Right forelimb (tissue), 1 donor: ENCODE results near the gene FMO1.
"Not testable (repeated sequence)": the region's sequence is repeated elsewhere in the genome, so short reads cannot be mapped to it uniquely, and the experiment has no call there.

Source experiments
- DNase-seq: peaks from one replicate; pipeline ENCODE4 v3.0.0-alpha.2; 2018

The FMO1 gene

GRCh38 chr1:171248302-171248701 lies at the start of gene FMO1:
Gene FMO1 (plus strand): TSS chr1:171248494. CDS start chr1:171258088, 9,594 bp downstream.
- DNase-seq: no peak

GRCh38 chr1:171204296-171204695 lies 44.0 kb upstream of the FMO1 start:
- DNase-seq: no peak

GRCh38 chr1:171206204-171206977 lies 41.9 kb upstream of the FMO1 start:
- no peak for DNase-seq

- DNase-seq: no peak
Measured at GRCh38 chr1:171206978-171207355, 41.3 kb upstream of the FMO1 start.

GRCh38 chr1:171207377-171207776 lies 40.9 kb upstream of the FMO1 start:
- no peak for DNase-seq

GRCh38 chr1:171210355-171210754 lies 37.9 kb upstream of the FMO1 start:
- no peak for DNase-seq

GRCh38 chr1:171212607-171213351 lies 35.5 kb upstream of the FMO1 start:
- no peak for DNase-seq

- no peak for DNase-seq
Measured at GRCh38 chr1:171213559-171214454, 34.5 kb upstream of the FMO1 start.

GRCh38 chr1:171217658-171218443 lies 30.4 kb upstream of the FMO1 start:
- DNase-seq: no peak

- no peak for DNase-seq
Measured at GRCh38 chr1:171218661-171219060, 29.6 kb upstream of the FMO1 start.

GRCh38 chr1:171219346-171220080 lies 28.8 kb upstream of the FMO1 start:
- DNase-seq: no peak

GRCh38 chr1:171220081-171220420 lies 28.2 kb upstream of the FMO1 start:
- DNase-seq: no peak

- DNase-seq: peak; percentile 85
Measured at GRCh38 chr1:171220581-171221054, 27.7 kb upstream of the FMO1 start.

- DNase-seq: no peak
Measured at GRCh38 chr1:171221665-171222591, 26.4 kb upstream of the FMO1 start.

GRCh38 chr1:171222936-171223335 lies 25.4 kb upstream of the FMO1 start:
- DNase-seq: no peak

- not testable (repeated sequence) for DNase-seq
Measured at GRCh38 chr1:171224257-171224656, 24.0 kb upstream of the FMO1 start.

- peak; percentile 54 for DNase-seq
Measured at GRCh38 chr1:171226747-171227370, 21.4 kb upstream of the FMO1 start.

- DNase-seq: no peak
Measured at GRCh38 chr1:171231326-171231725, 17.0 kb upstream of the FMO1 start.

GRCh38 chr1:171233183-171233582 lies 15.1 kb upstream of the FMO1 start:
- no peak for DNase-seq

GRCh38 chr1:171236231-171236630 lies 12.1 kb upstream of the FMO1 start:
- DNase-seq: not testable (repeated sequence)
